Spleen (tissue), 11 donors: ENCODE measurements around the gene KRTAP1-5. TPM values are rescaled to one million over a fixed set of nuclear protein-coding genes. Genes with fewer than 3 reads are reported as not detected.
"Not testable (repeated sequence)": the region's sequence is repeated elsewhere in the genome, so short reads cannot be mapped to it uniquely, and the experiment has no call there.

Experiments
- DNase-seq: peaks from one replicate; pipeline ENCODE4 v3.0.0-alpha.2; 2020
- H3K27ac ChIP-seq, 8 donors: fragments of 200-600 bp; sonication (generic) in 7 of 8; 1 replicate in 4 of 8; 2 replicates in 4 of 8; pipeline versions ENCODE4 v1.5.0 to v1.8.0; 2016 to 2021; ENCODE audit warnings: inconsistent platforms in 4 of 8, mild to moderate bottlenecking in 4 of 8, moderate library complexity in 1 of 8
- H3K27me3 ChIP-seq, 7 donors: fragments of 200-600 bp; sonication (generic) in 6 of 7; replicated peaks in 1 of 7; 1 replicate in 4 of 7; 2 replicates in 3 of 7; pipeline versions ENCODE4 v1.5.0 to v1.8.0; 2016 to 2021; ENCODE audit warnings: inconsistent platforms in 3 of 7, mild to moderate bottlenecking in 1 of 7
- H3K36me3 ChIP-seq, 6 donors: fragments of 200-600 bp; sonication (generic) in 5 of 6; 1 replicate in 4 of 6; 2 replicates in 2 of 6; pipeline versions ENCODE4 v1.5.0 to v1.8.0; 2016 to 2021; ENCODE audit warnings: inconsistent platforms in 2 of 6
- H3K4me1 ChIP-seq, 6 donors: fragments of 200-600 bp; sonication (generic) in 5 of 6; 1 replicate in 3 of 6; 2 replicates in 3 of 6; pipeline versions ENCODE4 v1.5.0 to v1.8.0; 2016 to 2021; ENCODE audit warnings: inconsistent platforms in 3 of 6
- H3K4me3 ChIP-seq, 8 donors: fragments of 200-600 bp; sonication (generic) in 7 of 8; 1 replicate in 4 of 8; 2 replicates in 4 of 8; pipeline versions ENCODE4 v1.5.0 to v1.8.0; 2016 to 2021; ENCODE audit warnings: inconsistent platforms in 4 of 8, mild to moderate bottlenecking in 4 of 8, moderate library complexity in 2 of 8
- H3K9me3 ChIP-seq, 8 donors: fragments of 200-600 bp; sonication (generic) in 7 of 8; 1 replicate in 4 of 8; 2 replicates in 4 of 8; pipeline versions ENCODE4 v1.5.0 to v1.8.0; 2016 to 2021; ENCODE audit warnings: inconsistent platforms in 4 of 8
- POLR2A ChIP-seq, 3 donors: fragments of 450-650 bp; IDR thresholded peaks; one replicate each; pipeline ENCODE4 v1.5.1; 2017; ENCODE audit warnings: antibody characterized with exemption in 3 of 3, mild to moderate bottlenecking in 1 of 3
- POLR2AphosphoS5 ChIP-seq, 3 donors: sonication (generic); formaldehyde crosslinking; IDR thresholded peaks; one replicate each; pipeline ENCODE4 v1.5.1; 2017; ENCODE audit warnings: antibody characterized with exemption in 3 of 3
- WGBS, 5 donors: extraction: QIAGEN DNeasy Blood & Tissue Kit in 3 of 5; methylation state at CpG; one replicate each; pipeline versions ENCODE4 v1.1.5 to v1.1.7; 2013 to 2018; 5-methylcytosine and 5-hydroxymethylcytosine counted together
- intact Hi-C: fragments of 100-400 bp; cut with DNase I; formaldehyde crosslinking; loops from one replicate; pipeline ENCODE4 v1.15.0; 2023; ENCODE audit warnings: low total_unique reads
- polyA plus RNA-seq, 3 donors: library from polyadenylated mRNA; stranded (reverse); fragments of 200-250 nt; gene quantifications; one replicate each; pipeline ENCODE4 v1.2.1, GENCODE V29; 2013
- total RNA-seq, 7 donors: library from RNA; depleted of rRNA in 3 of 7; stranded (reverse); fragments of >200 nt in 3 of 7; fragmentation: NEBNext Ultra II Directional in 4 of 7; extraction: Animal tissue kit (Norgen Biotek cat#: 25700) in 4 of 7; gene quantifications; one replicate each; pipeline versions ENCODE4 v1.1.0 to v1.2.1, GENCODE V29; 2016 to 2021
- TF ChIP-seq, protein P1 (sequence below), 11 experiments: fragments of 200-600 bp in 7 of 11; fragments of 450-650 bp in 4 of 11; sonication (generic) in 4 of 11; IDR thresholded peaks in 8 of 11; conservative IDR thresholded peaks in 3 of 11; 1 replicate in 7 of 11; 2 replicates in 4 of 11; pipeline versions ENCODE4 v1.4.0 to v1.8.0; 2016 to 2021; ENCODE audit warnings: antibody characterized with exemption in 11 of 11, inconsistent platforms in 4 of 11, mild to moderate bottlenecking in 1 of 11
- donor health status: healthy with polysubstance abuse.
- donor health status: DM: no; HTN: no; CAD: no; lungs with moderate emphysema.
- donor health status: DM: no; HTN: no; CAD: no.
- donor health status: Bipolar disorder and iron deficiency.
- donor health status: healthy.
- donor health status: DM: no; HTN: no; CAD: no.
- donor health status: DM: yes; HTN: yes; CAD: no.

The KRTAP1-5 gene
- total and polyA plus RNA-seq, 10 donors: not detected

DNA sequence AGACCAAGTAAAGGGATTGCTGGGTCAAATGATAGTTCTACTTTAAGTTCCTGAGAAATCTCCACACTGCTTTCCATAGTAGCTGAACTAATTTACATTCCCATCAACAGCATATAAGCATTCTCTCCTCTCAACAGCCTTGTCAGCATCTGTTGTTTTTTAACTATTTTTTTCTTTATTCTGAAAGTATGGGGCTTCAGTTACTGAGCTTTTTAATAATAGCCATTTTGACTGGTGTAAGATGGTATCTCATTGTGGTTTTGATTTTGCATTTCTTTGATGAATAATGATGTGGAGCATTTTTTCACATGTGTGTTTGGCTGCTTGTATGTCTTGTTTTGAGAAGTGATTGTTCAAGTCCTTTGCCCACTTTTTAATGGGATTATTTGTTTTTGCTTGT, 25.6 kb upstream of the KRTAP1-5 start:
- Histone ChIP-seq H3K36me3 (no peaks in the 10 kb centered on the region), H3K27ac (no peak overlapping the region), H3K4me3 (no peak overlapping the region), H3K27me3 (peaks cover 0 to 39% (median 9%) of the 10 kb centered on the region in 7 donors), H3K9me3 (peaks cover 0 to 5% (median 2%) of the 10 kb centered on the region in 8 donors), H3K4me1 (no peaks in the 10 kb centered on the region)
- intact Hi-C loops: no loop called here
- DNase-seq: no peak
- TF ChIP-seq POLR2AphosphoS5 (IDR thresholded peaks at IDR 0.05) (no peak), POLR2A (IDR thresholded peaks at IDR 0.05) (no peak)
- TF ChIP-seq, protein P1, sequence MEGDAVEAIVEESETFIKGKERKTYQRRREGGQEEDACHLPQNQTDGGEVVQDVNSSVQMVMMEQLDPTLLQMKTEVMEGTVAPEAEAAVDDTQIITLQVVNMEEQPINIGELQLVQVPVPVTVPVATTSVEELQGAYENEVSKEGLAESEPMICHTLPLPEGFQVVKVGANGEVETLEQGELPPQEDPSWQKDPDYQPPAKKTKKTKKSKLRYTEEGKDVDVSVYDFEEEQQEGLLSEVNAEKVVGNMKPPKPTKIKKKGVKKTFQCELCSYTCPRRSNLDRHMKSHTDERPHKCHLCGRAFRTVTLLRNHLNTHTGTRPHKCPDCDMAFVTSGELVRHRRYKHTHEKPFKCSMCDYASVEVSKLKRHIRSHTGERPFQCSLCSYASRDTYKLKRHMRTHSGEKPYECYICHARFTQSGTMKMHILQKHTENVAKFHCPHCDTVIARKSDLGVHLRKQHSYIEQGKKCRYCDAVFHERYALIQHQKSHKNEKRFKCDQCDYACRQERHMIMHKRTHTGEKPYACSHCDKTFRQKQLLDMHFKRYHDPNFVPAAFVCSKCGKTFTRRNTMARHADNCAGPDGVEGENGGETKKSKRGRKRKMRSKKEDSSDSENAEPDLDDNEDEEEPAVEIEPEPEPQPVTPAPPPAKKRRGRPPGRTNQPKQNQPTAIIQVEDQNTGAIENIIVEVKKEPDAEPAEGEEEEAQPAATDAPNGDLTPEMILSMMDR (IDR thresholded peaks at IDR 0.05 in 8 of 11, conservative IDR thresholded peaks at IDR 0.05 in 3 of 11): no peak

DNA sequence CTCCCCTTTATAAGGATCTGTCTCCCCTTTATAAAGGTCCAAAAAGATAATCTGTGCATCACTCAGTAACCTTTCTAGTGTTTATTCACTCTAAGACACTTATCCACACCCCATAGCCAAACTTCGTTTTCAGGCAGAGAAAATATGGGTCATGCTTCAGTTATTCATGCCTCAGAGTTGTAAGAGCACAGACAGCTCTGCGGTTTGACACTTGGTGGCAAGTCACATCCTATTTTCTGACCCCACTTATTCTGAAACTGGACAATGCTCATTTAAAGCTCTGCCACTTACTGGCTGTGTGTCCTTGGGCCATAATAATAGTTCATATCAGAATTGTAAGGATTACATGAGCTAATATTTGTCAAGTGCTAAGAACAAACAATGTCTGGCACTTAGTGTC, 22.1 kb upstream of the KRTAP1-5 start:
- no peak for DNase-seq
- H3K9me3 ChIP-seq: no peaks in the 10 kb centered on the region
- H3K4me1 ChIP-seq: no peaks in the 10 kb centered on the region
- no peak overlapping the region for H3K4me3 ChIP-seq
- intact Hi-C loops: no loop called here
- WGBS, 5 donors: 31 to 62% (median 39%) methylated on average over 2 of the region's 2 CpGs
- TF ChIP-seq, protein P1 (IDR thresholded peaks at IDR 0.05 in 8 of 11, conservative IDR thresholded peaks at IDR 0.05 in 3 of 11): no peak
- TF ChIP-seq POLR2A (IDR thresholded peaks at IDR 0.05) (no peak), POLR2AphosphoS5 (IDR thresholded peaks at IDR 0.05) (no peak)
- no peaks in the 10 kb centered on the region for H3K36me3 ChIP-seq
- peaks cover 0 to 38% (median 9%) of the 10 kb centered on the region in 7 donors for H3K27me3 ChIP-seq
- H3K27ac ChIP-seq: no peak overlapping the region

DNA sequence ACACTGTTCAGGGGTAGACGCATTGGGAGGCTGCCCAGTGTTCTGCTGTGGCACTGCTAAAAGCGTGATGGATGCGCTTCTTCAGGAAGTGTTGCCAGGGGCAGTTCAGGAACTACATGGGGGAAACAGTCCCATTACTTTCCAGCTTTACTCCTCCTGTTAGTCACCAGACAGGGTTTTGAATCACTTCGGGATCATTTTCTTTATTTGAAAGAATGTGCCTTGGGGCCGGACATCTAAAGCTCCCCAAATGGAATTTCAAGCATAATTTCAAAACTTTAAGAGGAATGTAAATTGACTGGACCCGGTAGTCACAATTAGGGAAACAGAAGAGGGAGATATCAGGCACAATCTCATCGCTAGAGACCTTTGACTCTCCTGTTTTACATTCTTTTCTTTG, 21.4 kb upstream of the KRTAP1-5 start:
- no peak overlapping the region for H3K27ac ChIP-seq
- H3K4me1 ChIP-seq: no peaks in the 10 kb centered on the region
- 71 to 79% (median 76%) methylated on average over 7 of the region's 7 CpGs for WGBS, 5 donors
- DNase-seq: no peak
- H3K9me3 ChIP-seq: peaks cover 0 to 5% (median 1%) of the 10 kb centered on the region in 8 donors
- no peak overlapping the region for H3K4me3 ChIP-seq
- peaks cover 0 to 34% (median 9%) of the 10 kb centered on the region in 7 donors for H3K27me3 ChIP-seq
- intact Hi-C loops: no loop called here
- H3K36me3 ChIP-seq: no peaks in the 10 kb centered on the region
- TF ChIP-seq POLR2AphosphoS5 (IDR thresholded peaks at IDR 0.05): no peak
- TF ChIP-seq POLR2A (IDR thresholded peaks at IDR 0.05): no peak
- TF ChIP-seq, protein P1 (IDR thresholded peaks at IDR 0.05 in 8 of 11, conservative IDR thresholded peaks at IDR 0.05 in 3 of 11): no peak

DNA sequence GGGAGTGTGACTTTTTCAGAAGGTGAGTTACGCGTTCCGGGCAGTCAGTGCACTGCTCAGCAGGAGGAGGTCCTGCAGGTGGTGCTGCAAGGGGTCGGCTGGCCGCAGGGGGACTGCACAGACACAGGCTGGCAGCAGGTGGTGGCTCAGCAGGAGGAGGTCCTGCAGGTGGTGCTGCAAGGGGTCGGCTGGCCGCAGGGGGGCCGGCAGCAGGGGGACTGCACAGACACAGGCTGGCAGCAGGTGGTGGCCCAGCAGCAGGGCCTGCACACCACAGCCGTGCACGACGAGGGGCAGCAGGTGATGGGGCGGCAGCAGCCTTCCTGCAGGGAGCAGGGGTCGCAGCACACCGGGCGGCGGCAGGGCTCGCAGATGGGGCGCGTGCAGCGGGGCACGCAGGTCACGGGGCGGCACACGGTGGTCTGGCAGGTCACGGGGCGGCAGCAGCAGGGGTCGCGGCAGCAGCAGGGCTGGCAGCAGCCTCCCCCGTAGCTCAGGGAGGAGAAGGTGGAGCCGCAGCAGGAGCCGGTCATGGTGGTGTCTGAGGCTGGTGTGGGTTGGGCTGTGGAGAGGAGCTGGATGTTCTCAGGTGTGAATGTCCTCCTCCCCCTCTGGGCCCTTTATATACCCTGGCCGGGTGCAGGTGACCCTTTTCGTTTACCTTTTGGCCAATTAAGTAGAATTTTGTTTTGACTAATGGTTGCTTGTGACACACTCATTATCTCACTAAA, 19.9 kb upstream of the KRTAP1-5 start, which contains the start of gene KRTAP2-1:
Gene KRTAP2-1 (minus strand): TSS at position 582 of the 731 bp plus-strand sequence. CDS start 49 bp downstream, at position 533.
- Histone ChIP-seq H3K27me3 (peaks cover 0 to 34% (median 9%) of the 10 kb centered on the region in 7 donors), H3K9me3 (peaks cover 0 to 13% (median 10%) of the 10 kb centered on the region in 8 donors)
- DNase-seq, H3K4me1 ChIP-seq, H3K36me3 ChIP-seq, intact Hi-C loops, H3K27ac ChIP-seq, H3K4me3 ChIP-seq: not testable (repeated sequence)
- WGBS, 5 donors: 55 to 79% (median 69%) methylated on average over 7 to 10 of the region's 33 CpGs
